Measurements from ENCODE around the gene COL4A2.
"Not testable (repeated sequence)": the region's sequence is repeated elsewhere in the genome, so short reads cannot be mapped to it uniquely, and the experiment has no call there.

COL4A2 gene

DNA sequence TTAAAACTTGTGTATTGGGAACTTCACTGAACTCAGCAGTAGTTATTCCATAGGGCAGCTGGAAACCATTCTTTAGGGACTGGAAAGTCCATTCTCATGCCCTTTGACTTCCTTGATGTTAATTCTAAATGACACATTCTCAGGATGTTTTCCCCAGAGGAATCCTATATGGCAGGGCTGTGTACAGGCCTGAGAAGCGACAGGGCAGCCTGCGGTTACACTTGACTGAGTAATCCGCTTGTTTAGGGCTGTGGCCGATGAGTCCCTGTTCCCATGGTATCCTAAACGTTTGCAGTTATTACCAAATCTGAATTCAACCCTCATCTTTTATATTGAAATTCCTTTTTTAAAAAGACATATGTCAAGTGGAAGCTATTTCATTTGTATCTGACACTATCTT lies 83.5 kb downstream of the COL4A2 start:
- Histone ChIP-seq H3K27ac (no peak overlapping the region), H3K4me1 (ENCODE audit: control insufficient read depth in 1 of 2, insufficient read depth in 1 of 2, low read depth in 1 of 2, low read length in 1 of 2) (no peaks in the 10 kb centered on the region), H3K36me3 (no peaks in the 10 kb centered on the region), H3K4me3 (ENCODE audit: low read depth in 1 of 2, low read length in 1 of 2) (no peak overlapping the region), H3K27me3 (peaks cover 78% of the 10 kb centered on the region), H3K9me3 (no peaks in the 10 kb centered on the region)
- no peak for TF ChIP-seq CTCF (IDR thresholded peaks at IDR 0.05)

DNA sequence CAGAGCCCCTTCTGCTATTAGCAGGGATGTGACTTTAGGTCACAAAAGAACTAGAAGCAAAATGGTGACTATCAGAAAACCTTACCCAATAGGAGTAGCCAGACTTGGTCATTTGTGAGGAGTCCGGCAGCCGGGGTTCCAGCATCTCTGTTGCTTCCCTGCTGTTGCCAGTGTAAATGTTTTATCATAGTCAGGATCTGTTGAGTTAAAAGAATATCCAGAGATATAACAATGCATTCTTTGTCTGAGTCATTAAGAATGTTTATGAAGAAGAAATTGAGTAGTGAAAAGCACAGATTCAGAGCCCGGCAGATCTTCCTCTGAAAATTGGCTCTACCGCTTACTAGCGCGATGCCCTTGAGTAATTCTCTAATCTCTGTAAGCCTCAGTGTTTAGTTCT lies 84.2 kb downstream of the COL4A2 start:
- no peak overlapping the region for H3K4me3 ChIP-seq (ENCODE audit: low read depth in 1 of 2, low read length in 1 of 2)
- H3K27me3 ChIP-seq, result peaks cover 76% of the 10 kb centered on the region
- H3K4me1 ChIP-seq (ENCODE audit: control insufficient read depth in 1 of 2, insufficient read depth in 1 of 2, low read depth in 1 of 2, low read length in 1 of 2), result no peaks in the 10 kb centered on the region
- no peak for TF ChIP-seq CTCF (IDR thresholded peaks at IDR 0.05)
- H3K27ac ChIP-seq, result no peak overlapping the region
- no peaks in the 10 kb centered on the region for H3K9me3 ChIP-seq
- no peaks in the 10 kb centered on the region for H3K36me3 ChIP-seq

GRCh38 chr13:110392510-110393240 lies 85.6 kb downstream of the COL4A2 start:
- H3K36me3 ChIP-seq, result no peaks in the 10 kb centered on the region
- no peak overlapping the region for H3K4me3 ChIP-seq (ENCODE audit: low read depth in 1 of 2, low read length in 1 of 2)
- no peaks in the 10 kb centered on the region for H3K4me1 ChIP-seq (ENCODE audit: control insufficient read depth in 1 of 2, insufficient read depth in 1 of 2, low read depth in 1 of 2, low read length in 1 of 2)
- H3K9me3 ChIP-seq, result no peaks in the 10 kb centered on the region
- H3K27me3 ChIP-seq, result peaks cover 72% of the 10 kb centered on the region
- no peak overlapping the region for H3K27ac ChIP-seq
- no peak for TF ChIP-seq CTCF (IDR thresholded peaks at IDR 0.05)

GRCh38 chr13:110393761-110394160 lies 86.7 kb downstream of the COL4A2 start:
- no peak overlapping the region for H3K27ac ChIP-seq
- peaks cover 72% of the 10 kb centered on the region for H3K27me3 ChIP-seq
- TF ChIP-seq CTCF (IDR thresholded peaks at IDR 0.05), result no peak
- H3K36me3 ChIP-seq, result no peaks in the 10 kb centered on the region
- H3K9me3 ChIP-seq, result no peaks in the 10 kb centered on the region
- no peak overlapping the region for H3K4me3 ChIP-seq (ENCODE audit: low read depth in 1 of 2, low read length in 1 of 2)
- no peaks in the 10 kb centered on the region for H3K4me1 ChIP-seq (ENCODE audit: control insufficient read depth in 1 of 2, insufficient read depth in 1 of 2, low read depth in 1 of 2, low read length in 1 of 2)

GRCh38 chr13:110394371-110394841 lies 87.3 kb downstream of the COL4A2 start:
- H3K4me1 ChIP-seq (ENCODE audit: control insufficient read depth in 1 of 2, insufficient read depth in 1 of 2, low read depth in 1 of 2, low read length in 1 of 2), result no peaks in the 10 kb centered on the region
- peaks cover 72% of the 10 kb centered on the region for H3K27me3 ChIP-seq
- TF ChIP-seq CTCF (IDR thresholded peaks at IDR 0.05), result no peak
- H3K4me3 ChIP-seq (ENCODE audit: low read depth in 1 of 2, low read length in 1 of 2), result no peak overlapping the region
- no peaks in the 10 kb centered on the region for H3K36me3 ChIP-seq
- no peaks in the 10 kb centered on the region for H3K9me3 ChIP-seq
- no peak overlapping the region for H3K27ac ChIP-seq

GRCh38 chr13:110395616-110396015 lies 88.5 kb downstream of the COL4A2 start:
- H3K4me1 ChIP-seq (ENCODE audit: control insufficient read depth in 1 of 2, insufficient read depth in 1 of 2, low read depth in 1 of 2, low read length in 1 of 2); H3K36me3 ChIP-seq; H3K27ac ChIP-seq; H3K9me3 ChIP-seq; H3K4me3 ChIP-seq (ENCODE audit: low read depth in 1 of 2, low read length in 1 of 2): not testable (repeated sequence)
- peaks cover 73% of the 10 kb centered on the region for H3K27me3 ChIP-seq

Measured in neutrophil (primary cell).